Stimulated activated CD8-positive, alpha-beta memory T cell treated with anti-CD3 and anti-CD28 coated beads, Interleukin-15, amount 100 ng/mL, for 24 hours (primary cell): ENCODE measurements around the gene CENPA.
"Not testable (repeated sequence)": the region's sequence is repeated elsewhere in the genome, so short reads cannot be mapped to it uniquely, and the experiment has no call there.

Experiments
- DNase-seq: peaks from one replicate; pipeline ENCODE4 v3.0.0-alpha.2; 2020; ENCODE audit warnings: low read depth

CENPA gene

DNA sequence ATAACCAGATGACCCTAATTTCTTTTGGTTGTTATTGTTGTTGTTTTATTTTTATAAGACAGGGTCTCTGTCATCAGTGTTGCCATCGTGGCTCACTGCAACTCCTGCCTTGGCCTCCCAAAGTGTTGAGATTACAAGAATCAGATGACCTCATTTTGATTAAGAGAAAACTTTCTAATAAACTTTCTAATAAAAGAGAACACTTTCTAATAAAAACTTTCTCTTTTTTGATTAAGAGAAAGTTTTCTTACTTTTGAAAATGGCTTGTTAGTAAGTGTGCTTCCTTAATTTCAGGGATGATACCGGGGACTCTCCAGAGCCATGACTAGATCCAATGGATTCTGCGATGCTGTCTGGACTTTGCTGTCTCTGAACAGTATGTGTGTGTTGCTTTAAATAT lies 7.7 kb downstream of the CENPA start:
- DNase-seq: no peak

DNA sequence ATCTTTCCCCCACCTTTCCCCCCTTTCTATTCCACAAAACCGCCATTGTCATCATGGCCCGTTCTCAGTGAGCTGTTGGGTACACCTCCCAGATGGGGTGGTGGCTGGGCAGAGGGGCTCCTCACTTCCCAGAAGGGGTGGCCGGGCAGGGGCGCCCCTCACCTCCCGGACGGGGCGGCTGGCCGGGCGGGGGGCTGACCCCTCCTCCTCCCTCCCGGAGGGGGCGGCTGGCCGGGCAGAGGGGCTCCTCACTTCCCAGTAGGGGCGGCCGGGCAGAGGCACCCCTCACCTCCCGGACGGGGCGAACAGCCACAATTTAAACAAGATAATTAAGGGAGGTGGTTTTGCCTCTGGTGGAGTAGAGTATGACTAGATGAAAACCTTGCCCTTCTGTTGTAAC lies 9.3 kb downstream of the CENPA start:
- DNase-seq: not testable (repeated sequence)

DNA sequence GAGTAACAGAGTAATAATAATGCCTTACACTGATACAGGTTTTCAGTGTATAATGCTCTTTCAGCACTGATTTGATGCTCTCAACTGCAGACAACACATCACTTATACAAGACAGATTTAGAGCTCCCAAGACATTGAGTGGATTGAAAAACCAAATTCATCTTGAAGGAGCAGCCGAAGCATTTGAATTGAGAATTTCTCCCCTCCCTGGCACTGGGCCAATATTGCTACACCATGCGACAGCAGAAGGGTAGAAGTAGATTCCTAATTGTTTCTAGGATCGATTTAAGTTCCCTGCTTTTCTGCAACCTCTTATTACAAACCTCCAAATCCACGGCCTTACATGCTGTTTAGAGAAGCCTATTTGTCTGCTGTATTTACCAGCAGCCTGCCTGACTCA lies 15.5 kb downstream of the CENPA start:
- DNase-seq: no peak

DNA sequence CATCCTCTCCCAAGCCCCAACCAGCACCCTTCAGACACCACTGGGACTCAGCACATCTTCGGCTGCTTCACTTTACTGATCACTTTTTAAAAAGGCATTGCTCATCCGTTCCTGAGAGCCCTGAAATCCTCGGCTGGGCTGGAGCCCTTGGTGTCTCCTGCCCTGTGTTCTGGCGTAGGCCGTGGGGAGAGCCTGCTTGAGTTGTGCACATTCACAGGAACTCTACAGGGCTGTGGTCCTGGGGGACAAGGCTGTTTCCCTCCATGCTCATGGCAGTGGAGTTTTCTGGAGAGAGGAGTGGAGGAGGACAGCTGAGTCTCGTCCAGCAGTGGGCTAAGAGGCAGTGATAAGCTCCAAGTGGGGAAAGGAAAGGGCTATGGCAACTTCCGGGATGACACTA lies 15.9 kb downstream of the CENPA start:
- DNase-seq: no peak

DNA sequence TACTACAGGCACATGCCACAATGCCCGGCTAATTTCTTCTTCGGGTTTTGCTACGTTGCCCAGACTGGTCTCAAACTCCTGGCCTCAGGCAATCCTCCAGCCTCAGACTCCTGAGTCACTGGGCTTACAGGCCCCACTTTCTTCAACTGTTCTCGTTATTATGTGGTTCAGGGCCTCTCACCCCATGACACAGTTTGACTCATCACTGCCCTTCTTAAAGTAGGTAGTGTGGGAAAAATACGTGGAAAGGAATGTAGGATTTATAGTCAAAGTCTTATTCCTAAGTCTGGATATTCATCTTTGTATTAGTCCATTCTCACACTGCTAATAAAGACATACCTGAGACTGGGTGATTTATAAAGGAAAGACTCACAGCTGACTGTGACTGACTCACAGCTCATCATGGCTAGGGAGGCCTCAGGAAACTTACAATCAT lies 19.4 kb downstream of the CENPA start:
- no peak for DNase-seq

DNA sequence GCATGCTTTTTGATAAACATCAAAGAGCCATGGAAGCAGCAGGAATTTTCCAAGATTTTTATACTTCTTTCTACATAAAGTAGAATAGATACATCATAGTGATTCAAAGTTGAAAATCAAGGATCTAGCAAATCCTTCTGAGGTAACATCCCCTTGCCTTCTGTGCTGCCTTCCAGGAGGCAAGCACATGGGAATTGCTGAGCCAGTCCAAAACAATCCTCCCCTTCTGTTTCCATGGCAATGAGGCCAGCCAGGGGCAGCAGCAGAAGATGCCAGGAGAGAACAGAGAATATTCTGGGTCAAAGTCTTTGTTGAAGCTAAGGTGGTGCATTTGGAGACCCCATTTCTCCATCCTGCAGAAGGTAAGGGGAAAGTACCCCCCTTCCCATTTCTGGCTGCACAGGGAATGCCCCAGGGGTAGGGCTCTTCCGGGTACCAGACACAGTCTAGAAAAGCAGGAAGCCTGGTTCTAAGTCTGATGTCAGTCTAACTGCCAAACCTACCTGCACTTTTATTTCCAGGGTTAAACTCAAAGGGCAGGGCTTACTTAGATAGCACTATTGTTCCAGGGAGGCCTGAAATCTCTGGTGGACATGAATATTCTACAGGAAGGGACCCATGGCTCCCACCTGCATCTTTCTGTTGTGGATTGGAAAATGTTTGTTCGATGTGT lies 22.1 kb downstream of the CENPA start:
- no peak for DNase-seq

DNA sequence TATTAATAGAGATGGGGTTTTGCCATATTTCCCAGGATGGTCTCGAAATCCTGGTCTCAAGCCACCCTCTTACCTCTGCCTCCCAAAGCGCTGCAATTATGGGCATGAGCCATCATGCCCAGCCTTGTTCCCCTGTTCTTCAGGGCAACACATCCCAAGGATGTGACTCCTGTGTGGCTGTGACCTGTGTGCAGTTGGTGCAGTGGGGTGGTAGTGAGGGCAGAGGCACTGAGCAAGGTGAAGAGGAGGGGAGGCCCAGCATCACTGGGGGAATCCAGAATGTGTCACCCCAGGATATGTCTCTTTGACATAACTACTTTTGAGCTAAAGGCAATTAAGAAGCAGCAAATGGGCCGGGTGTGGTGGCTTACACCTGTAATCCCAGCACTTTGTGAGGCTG lies 23.4 kb downstream of the CENPA start:
- no peak for DNase-seq

DNA sequence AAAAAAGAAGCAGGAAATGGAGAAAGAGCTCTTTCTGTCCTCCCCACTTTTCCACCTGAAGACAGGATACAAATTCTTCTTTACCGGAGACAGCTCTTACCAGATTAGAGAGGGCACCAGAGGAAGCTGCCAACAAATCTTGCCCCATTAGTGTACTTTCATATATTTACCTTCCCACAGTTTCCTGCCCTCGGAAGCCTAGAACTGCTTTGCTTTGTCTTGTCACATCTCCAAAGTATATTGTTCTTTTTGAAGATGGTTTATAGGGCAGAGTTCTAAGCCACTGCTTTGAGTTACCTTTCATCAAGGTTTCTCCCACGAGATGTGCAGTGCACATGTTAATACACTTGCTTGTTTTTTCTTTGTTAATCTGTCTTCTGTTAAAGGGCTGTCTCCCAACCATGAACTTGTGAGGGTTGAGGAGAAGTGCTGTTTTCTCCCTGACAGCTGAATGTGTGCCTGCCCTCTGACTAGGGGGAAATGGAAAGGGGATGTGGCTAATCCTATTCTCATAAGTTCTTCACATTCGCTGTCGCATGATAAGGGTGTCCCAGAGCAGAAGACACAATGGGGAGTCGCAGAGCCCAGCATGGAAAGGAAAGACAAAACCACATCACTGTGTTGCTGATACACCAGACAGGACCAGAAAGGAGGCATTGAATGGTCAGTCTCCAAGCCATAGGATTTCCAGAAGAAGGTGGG lies 24.2 kb downstream of the CENPA start:
- no peak for DNase-seq

DNA sequence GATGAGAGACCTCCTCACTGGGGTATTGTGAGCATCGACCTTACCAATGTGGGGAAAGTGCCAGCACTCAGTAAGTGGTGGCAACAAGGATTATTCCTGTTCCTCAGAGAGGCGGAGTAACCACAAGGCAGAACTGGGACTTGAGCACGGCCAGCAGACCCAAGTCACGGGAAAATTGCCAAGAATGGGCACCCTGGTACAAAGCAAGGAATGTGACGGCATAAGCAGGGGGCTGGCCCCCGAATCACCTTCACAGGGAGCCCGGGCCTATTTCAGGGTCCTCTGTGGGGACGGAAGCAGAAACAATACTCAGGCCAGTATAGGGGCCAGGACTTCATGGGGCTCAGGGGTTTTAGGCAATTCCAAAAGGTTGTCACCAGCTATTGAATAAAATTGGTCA lies 25.4 kb downstream of the CENPA start:
- DNase-seq: no peak

DNA sequence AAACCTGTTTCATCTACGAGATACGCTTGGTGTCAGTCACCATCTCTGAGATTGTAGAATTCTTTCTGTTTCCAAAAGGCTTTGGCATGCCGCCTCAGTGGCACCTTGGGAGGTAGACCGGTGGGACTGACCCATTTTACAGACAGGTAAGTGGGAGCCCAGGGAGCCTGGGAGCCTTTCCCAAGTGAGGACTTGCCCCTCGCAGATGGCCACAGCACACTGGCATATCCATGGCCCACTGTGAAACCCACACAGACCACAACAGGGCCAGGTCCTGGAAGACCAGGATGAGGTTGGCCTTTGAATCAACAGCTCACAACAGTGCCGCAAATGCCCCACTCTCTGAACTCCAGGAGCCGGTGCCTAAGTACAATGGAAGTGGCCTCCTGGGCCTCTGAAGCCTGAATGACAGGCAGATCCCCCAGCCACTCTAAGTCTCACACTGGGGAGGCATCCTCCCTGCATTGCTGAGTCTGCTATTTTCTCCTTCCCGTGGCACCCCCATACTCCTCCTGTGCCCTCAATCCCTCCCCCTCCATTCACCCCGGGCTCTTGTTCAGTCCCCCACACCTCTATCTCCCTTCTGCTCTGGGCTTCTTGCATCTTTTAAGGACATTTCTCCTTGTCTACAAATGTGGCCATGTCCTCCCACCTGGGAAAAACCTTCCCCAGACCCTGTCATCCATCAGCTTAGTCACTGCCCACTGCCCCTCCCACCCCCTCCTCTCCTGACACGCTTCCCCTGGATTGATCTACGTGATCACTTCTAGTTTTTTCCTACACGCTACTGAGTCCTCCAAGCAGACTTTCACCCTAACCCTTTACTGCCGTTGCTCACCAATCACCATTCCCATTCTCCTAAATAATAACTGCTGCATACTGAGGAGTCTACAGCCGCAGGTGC lies 26.2 kb downstream of the CENPA start:
- DNase-seq: no peak

DNA sequence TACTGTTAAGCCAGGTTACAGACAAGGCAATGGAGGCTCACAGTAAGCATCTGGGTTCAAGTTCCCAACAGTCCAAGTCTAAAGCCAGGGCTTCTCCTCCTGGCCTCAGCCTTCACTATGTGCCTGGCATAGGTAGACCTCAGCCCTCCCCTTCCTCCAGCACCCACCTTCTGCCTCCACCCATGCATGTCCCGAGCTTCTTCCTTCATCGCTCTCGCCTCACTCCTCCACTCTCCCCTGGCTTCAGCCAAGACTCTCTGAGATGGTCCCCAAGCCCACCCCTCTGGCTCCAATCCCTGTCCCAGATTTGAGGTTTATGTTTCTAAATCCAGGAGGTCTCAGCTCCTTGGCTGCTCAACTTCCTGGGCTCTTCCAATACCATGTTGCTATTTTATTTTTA lies 26.9 kb downstream of the CENPA start:
- DNase-seq: no peak

DNA sequence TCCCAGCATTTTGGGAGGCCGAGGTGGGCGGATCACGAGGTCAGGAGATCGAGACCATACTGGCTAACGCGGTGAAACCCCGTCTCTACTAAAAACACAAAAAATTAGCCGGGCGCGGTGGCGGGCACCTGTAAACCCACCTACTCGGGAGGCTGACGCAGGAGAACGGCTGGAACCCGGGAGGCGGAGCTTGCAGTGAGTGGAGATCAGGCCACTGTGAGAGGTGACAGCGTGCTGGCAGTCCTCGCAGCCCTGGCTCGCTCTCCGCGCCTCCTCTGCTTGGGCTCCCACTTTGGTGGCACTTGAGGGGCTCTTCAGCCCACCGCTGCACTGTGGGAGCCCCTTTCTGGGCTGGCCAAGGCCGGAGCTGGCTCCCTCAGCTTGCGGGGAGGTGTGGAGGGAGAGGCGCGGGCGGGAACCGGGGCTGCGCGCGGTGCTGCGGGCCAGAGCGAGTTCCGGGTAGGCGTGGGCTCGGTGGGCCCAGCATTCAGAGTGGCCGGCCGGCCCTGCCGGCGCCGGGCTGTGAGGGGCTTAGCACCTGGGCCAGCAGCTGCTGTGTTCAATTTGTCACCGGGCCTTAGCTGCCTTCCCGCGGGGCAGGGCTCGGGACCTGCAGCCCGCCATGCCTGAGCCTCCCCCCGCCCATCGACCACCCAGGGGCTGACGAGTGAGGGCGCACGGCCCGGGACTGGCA lies 28.4 kb downstream of the CENPA start:
- not testable (repeated sequence) for DNase-seq

DNA sequence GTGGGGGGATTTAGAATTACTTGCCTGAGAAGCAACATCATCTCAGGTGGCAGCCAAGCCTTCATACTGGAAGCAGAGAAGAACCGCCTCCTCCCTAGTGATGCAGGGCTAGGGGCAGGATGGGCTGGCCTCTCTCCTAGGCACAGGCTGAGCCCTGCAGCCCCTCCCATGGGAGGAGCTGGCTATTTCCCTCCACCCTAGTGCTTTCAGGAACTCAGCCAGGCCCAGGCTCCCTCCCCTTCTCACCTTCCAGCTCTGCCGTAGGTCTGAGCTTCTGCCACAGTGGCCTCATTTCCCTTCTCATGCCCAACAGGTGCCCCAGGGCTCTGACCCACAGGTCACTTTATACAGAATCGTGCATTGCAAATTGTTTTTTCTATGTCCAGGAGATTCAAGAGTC lies 31.0 kb downstream of the CENPA start:
- no peak for DNase-seq

DNA sequence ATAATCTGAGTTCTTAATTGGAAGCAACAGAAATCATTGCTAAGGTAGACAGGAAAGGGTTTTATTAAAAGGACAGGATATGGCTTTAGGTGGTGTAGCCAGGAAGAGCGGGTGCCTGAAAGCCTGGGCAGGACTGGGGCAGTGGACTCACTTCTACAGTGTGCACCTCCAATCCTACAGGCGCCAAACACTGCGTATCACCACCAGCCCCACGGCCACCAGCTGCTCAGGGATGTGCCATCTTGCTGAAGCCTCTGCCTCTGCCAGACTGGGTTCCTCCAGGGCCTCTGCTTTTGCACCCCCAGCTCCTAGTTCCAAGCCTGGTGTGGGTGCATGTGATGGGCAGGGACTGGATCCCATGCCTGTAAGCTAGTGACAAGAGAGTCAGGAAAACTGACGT lies 32.4 kb downstream of the CENPA start:
- DNase-seq: no peak

DNA sequence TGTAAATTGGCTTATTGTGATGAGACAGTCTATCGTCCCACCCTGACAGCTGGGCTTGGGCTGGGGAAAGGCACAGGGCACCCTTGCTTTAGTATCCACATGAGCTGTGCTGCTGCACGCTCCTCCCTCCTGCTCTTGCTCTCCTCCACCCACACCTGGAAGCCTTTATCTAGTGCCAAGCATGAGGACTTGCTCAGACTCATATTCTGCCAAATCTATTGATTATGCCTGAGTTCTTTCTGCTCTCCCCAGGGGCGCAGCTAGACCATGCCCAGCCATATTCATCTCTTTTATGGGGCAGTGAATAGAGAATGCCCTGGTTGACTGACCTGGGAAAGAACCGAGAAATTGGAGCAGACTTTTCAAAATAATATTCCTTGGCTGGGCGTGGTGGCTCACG lies 33.1 kb downstream of the CENPA start:
- no peak for DNase-seq

DNA sequence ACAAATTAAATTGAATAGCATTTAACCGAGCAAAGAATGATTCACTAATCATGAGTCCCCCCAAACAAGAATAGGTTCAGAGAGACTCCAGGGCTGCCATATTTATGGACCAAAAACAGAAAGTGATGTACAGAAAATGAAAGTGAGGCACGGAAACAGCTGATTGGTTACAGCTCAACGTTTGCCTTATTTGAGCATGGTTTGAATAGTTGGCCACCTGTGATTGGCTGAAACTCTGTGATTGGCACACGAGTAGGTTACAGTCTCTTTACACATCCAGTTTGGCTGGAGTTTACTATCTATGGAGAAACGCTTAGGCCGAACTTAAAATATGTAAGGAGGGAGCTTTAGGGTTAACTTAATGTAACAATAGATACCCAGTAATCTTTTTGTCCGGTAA lies 35.1 kb downstream of the CENPA start:
- no peak for DNase-seq

DNA sequence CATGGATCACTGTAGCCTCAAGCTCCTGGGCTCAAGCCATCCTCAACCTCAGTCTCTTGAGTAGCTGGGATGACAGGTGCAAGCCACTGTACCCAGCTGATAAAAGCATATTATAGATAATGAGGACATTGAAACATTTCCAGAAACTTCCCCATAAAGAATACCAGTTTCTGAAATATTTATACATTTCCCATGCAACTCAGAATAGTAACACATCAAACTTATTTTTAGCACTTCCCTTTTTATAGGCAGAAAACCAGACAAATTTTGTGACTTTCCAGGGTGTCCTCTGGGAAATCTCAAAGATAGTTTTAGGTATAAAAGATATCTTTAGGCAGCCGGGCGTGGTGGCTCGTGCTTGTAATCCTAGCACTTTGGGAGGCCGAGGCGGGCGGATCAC lies 37.0 kb downstream of the CENPA start:
- DNase-seq: no peak

DNA sequence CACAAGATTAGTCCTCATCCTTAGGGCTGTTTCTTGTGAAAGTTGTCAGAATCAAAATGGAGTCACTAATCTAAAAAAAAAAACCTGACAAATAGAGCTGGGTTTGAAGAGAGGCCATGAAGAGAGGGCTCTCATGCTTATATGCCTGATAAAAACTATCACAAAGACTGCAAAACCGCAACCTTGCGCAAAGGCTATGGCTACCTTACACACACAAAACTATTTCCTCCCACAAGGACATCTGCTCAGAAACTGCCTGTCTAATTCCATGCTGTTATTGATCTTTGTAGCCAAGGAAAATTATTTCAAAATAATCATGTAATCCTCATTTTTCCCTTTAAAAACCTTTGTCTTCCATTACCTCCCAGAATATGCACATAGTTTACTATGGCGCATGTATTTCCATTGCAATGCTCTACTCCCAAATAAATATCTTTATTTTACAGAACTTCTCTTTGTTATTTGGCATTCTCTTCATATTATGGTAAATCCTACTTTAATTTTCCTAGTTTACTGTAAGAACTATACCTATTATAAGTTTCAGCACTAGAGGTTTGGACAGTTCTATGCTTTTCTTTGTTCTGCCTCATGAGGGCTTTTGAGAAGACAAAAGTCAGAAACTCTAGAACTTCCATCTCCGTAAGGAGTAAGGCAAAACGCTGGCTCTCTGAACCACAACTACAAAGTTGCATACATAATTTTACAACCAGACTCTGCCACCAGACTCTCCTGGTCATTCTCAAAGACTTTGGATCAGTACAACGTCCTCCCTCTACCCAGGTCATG lies 52.5 kb downstream of the CENPA start:
- no peak for DNase-seq

DNA sequence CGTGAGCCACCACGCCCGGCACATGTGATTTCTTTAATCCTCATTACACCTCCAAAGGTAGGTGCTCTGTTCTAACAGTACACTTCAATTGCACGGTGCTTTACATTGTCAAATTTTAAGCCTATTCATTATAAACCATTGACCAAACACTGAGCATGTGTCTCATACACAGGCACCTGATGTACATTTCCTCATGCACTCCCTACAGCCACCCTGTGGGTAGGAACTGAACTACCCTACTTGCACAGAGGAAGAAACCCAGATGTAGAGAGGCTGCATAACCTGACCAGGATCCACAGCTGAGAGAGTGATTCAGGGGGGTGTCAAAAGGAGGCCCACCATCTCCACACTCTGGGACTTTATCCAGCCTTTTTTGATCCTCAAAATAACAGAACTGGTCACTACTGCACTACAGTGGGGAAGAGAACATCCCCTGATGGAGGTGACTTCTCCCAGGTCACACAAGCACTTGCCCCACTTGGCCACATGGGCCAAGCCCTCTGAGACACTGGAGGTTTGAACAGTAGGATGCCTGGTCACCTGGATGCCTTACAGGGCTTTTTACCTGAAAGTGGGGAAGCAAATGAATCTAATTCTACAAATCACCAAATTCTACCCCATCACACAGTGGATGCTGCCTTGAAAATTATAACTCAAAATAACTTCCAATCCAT lies 55.2 kb downstream of the CENPA start:
- DNase-seq: no peak

DNA sequence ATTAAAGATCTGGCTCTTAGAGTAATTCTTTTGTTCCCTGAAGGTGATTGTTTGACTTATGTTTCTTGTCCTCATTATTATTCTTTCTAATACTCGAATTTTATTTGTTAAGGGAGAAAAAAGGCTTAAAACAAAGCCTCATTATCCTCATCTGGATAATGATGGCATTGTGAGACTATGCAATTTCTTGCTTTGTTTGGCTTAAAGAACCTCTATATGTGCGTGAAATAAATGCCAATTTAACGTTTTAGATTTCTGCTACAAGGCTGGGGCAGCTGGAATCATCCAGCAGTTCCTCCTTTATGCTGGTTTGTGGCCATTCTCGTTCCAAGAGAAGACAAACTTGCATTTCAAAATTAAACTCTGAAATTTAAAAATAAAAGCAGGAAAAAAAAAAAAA lies 57.2 kb downstream of the CENPA start:
- DNase-seq: no peak
